ENCODE data around the gene MX2. TPM values are rescaled to one million over a fixed set of nuclear protein-coding genes. Genes with fewer than 3 reads are reported as not detected.

MX2 gene
- polyA plus RNA-seq, 1 donor from 2014 or later: not detected

DNA sequence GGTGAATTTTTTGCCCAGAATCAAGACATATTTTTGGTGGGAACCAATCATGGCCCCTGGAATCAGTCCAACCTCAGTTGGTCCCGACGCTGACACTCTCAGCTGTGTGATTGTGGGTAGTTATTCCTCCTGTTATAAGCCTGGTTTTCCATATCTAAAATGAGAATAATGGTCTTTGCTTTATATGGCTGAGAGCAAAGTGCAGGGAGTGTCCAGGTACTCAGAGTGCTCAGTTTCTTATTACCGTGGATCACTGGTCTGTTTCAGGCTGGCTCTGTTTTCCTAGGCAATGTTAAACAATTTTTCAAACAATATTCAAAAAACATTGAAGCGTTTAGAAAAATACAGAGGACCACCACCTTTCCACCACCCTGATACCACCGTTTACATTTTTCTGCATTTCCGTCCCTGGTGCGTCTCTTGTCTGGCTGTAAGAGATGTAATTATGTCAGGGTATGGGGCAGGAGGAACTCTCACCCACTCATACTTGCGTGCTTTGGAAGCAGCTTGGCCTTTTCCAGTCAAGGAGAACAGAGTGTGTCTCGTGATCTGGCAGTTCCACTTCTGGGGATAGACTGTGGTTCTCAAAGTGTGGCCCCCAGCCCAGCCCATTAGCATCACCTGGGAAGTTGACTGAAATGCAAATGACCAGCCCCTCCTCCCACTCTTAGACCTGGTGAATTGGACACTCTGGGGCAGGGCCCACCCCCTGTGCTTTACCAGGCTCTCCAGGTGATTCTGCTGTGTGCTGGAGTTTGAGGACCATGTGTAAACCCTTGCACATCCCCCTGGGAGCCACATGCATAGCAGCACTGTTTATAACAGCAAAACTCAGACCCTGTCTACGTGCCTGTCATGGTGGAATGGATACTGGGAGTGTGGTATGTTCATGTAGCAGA lies 71.0 kb downstream of the MX2 start:
- Histone ChIP-seq H4K20me1 (ENCODE audit: insufficient read depth) (no peaks in the 10 kb centered on the region), H3K9ac (ENCODE audit: low read length) (no peak overlapping the region), H2AFZ (ENCODE audit: low read depth, low read length) (no peak overlapping the region), H3F3A (ENCODE audit: insufficient read depth, low read length, poor library complexity, severe bottlenecking) (no peaks in the 10 kb centered on the region), H3K4me2 (ENCODE audit: low read length) (no peak overlapping the region), H3K79me2 (replicated peaks; ENCODE audit: insufficient read depth, low read length) (no peaks in the 10 kb centered on the region), H3K9me2 (ENCODE audit: insufficient read depth, low read length) (no peaks in the 10 kb centered on the region), H3K36me3 (ENCODE audit: insufficient read depth, low read length) (no peaks in the 10 kb centered on the region), H3K4me3 (ENCODE audit: low read length) (no peak overlapping the region), H3K27me3 (ENCODE audit: insufficient read depth, low read depth, low read length) (peaks cover under 1% of the 10 kb centered on the region), H3K27ac (ENCODE audit: low read length) (no peak overlapping the region), H3K9me3 (ENCODE audit: low read length) (no peaks in the 10 kb centered on the region)
- no peak for TF ChIP-seq EZH2 (IDR thresholded peaks at IDR 0.05; ENCODE audit: borderline replicate concordance, insufficient read depth, low read length, poor library complexity, severe bottlenecking)
- no peak for TF ChIP-seq POLR2AphosphoS5 (IDR thresholded peaks at IDR 0.05)
- TF ChIP-seq TAF1 (IDR thresholded peaks at IDR 0.05; ENCODE audit: low read depth): no peak
- no peak for TF ChIP-seq RAD21 (conservative IDR thresholded peaks at IDR 0.05)
- no peak for TF ChIP-seq EP300 (conservative IDR thresholded peaks at IDR 0.05; ENCODE audit: poor library complexity, severe bottlenecking)
- TF ChIP-seq, protein P1, sequence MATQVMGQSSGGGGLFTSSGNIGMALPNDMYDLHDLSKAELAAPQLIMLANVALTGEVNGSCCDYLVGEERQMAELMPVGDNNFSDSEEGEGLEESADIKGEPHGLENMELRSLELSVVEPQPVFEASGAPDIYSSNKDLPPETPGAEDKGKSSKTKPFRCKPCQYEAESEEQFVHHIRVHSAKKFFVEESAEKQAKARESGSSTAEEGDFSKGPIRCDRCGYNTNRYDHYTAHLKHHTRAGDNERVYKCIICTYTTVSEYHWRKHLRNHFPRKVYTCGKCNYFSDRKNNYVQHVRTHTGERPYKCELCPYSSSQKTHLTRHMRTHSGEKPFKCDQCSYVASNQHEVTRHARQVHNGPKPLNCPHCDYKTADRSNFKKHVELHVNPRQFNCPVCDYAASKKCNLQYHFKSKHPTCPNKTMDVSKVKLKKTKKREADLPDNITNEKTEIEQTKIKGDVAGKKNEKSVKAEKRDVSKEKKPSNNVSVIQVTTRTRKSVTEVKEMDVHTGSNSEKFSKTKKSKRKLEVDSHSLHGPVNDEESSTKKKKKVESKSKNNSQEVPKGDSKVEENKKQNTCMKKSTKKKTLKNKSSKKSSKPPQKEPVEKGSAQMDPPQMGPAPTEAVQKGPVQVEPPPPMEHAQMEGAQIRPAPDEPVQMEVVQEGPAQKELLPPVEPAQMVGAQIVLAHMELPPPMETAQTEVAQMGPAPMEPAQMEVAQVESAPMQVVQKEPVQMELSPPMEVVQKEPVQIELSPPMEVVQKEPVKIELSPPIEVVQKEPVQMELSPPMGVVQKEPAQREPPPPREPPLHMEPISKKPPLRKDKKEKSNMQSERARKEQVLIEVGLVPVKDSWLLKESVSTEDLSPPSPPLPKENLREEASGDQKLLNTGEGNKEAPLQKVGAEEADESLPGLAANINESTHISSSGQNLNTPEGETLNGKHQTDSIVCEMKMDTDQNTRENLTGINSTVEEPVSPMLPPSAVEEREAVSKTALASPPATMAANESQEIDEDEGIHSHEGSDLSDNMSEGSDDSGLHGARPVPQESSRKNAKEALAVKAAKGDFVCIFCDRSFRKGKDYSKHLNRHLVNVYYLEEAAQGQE (IDR thresholded peaks at IDR 0.05; ENCODE audit: borderline replicate concordance): no peak
- TF ChIP-seq MXI1 (conservative IDR thresholded peaks at IDR 0.05; ENCODE audit: poor library complexity, severe bottlenecking): no peak
- no peak for TF ChIP-seq SMC3 (conservative IDR thresholded peaks at IDR 0.05; ENCODE audit: poor library complexity)
- TF ChIP-seq, protein P2, sequence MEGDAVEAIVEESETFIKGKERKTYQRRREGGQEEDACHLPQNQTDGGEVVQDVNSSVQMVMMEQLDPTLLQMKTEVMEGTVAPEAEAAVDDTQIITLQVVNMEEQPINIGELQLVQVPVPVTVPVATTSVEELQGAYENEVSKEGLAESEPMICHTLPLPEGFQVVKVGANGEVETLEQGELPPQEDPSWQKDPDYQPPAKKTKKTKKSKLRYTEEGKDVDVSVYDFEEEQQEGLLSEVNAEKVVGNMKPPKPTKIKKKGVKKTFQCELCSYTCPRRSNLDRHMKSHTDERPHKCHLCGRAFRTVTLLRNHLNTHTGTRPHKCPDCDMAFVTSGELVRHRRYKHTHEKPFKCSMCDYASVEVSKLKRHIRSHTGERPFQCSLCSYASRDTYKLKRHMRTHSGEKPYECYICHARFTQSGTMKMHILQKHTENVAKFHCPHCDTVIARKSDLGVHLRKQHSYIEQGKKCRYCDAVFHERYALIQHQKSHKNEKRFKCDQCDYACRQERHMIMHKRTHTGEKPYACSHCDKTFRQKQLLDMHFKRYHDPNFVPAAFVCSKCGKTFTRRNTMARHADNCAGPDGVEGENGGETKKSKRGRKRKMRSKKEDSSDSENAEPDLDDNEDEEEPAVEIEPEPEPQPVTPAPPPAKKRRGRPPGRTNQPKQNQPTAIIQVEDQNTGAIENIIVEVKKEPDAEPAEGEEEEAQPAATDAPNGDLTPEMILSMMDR (IDR thresholded peaks at IDR 0.05; ENCODE audit: poor library complexity, severe bottlenecking): no peak

DNA sequence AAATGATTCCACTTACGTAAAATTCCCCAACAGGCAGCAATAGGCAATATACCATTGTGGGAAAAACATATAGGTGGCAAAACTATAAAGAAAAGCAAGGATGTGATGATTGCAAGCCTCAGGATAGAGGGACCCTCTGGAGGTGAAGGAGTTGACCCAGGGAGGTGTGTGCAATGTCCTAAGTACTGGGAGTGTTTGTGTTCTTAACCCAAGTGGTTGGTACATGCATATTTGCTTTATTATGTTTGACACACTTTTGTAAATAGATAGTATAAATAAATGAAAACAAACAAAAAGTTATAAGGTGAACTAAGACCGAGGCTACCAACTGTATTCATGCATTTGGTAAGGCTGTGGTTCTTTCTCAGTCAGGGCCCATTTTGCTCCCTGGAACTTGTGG lies 71.7 kb downstream of the MX2 start:
- Histone ChIP-seq H3K9ac (ENCODE audit: low read length) (no peak overlapping the region), H3K27ac (ENCODE audit: low read length) (no peak overlapping the region), H3K4me2 (ENCODE audit: low read length) (no peak overlapping the region), H3K27me3 (ENCODE audit: insufficient read depth, low read depth, low read length) (no peaks in the 10 kb centered on the region), H2AFZ (ENCODE audit: low read depth, low read length) (no peak overlapping the region), H3K79me2 (replicated peaks; ENCODE audit: insufficient read depth, low read length) (no peaks in the 10 kb centered on the region), H3F3A (ENCODE audit: insufficient read depth, low read length, poor library complexity, severe bottlenecking) (no peaks in the 10 kb centered on the region), H3K36me3 (ENCODE audit: insufficient read depth, low read length) (no peaks in the 10 kb centered on the region), H3K9me3 (ENCODE audit: low read length) (no peaks in the 10 kb centered on the region), H3K4me3 (ENCODE audit: low read length) (no peak overlapping the region), H3K9me2 (ENCODE audit: insufficient read depth, low read length) (no peaks in the 10 kb centered on the region), H4K20me1 (ENCODE audit: insufficient read depth) (no peaks in the 10 kb centered on the region)
- no peak for TF ChIP-seq SMC3 (conservative IDR thresholded peaks at IDR 0.05; ENCODE audit: poor library complexity)
- TF ChIP-seq TAF1 (IDR thresholded peaks at IDR 0.05; ENCODE audit: low read depth): no peak
- no peak for TF ChIP-seq EZH2 (IDR thresholded peaks at IDR 0.05; ENCODE audit: borderline replicate concordance, insufficient read depth, low read length, poor library complexity, severe bottlenecking)
- no peak for TF ChIP-seq MXI1 (conservative IDR thresholded peaks at IDR 0.05; ENCODE audit: poor library complexity, severe bottlenecking)
- no peak for TF ChIP-seq EP300 (conservative IDR thresholded peaks at IDR 0.05; ENCODE audit: poor library complexity, severe bottlenecking)
- TF ChIP-seq, protein P2 (IDR thresholded peaks at IDR 0.05; ENCODE audit: poor library complexity, severe bottlenecking): no peak
- TF ChIP-seq, protein P1 (IDR thresholded peaks at IDR 0.05; ENCODE audit: borderline replicate concordance): no peak
- TF ChIP-seq POLR2AphosphoS5 (IDR thresholded peaks at IDR 0.05): no peak
- TF ChIP-seq RAD21 (conservative IDR thresholded peaks at IDR 0.05): no peak

Data from neural cell (in vitro differentiated cells).